GM18867 (cell line): ENCODE measurements around the gene DLGAP4.
A peak's percentile ranks its signal among the peaks of the same experiment; 100 is the strongest.
"Not testable (repeated sequence)": the region's sequence is repeated elsewhere in the genome, so short reads cannot be mapped to it uniquely, and the experiment has no call there.

ENCODE experiments used
- ATAC-seq: cut with Tn5 transposase; IDR thresholded peaks from one replicate; pipeline ENCODE4 v1.9.1; 2021; ENCODE audit warnings: mild to moderate bottlenecking, moderate library complexity; ENCODE audit not compliant: unreplicated experiment

Gene DLGAP4

GRCh38 chr20:36547186-36548005 is 241.3 kb downstream of the DLGAP4 start:
- no peak for ATAC-seq

DNA sequence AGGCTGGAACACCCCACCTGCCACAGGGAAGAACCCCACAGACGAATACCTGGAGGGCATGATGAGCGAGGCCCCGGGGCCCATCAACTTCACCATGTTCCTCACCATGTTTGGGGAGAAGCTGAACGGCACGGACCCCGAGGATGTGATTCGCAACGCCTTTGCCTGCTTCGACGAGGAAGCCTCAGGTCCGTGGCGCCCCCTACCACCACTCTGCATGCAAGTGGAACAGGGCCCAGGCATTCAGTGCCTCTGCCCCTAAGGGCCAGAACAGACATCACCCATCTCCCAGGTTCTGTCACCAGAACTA is 241.8 kb downstream of the DLGAP4 start:
- no peak for ATAC-seq

DNA sequence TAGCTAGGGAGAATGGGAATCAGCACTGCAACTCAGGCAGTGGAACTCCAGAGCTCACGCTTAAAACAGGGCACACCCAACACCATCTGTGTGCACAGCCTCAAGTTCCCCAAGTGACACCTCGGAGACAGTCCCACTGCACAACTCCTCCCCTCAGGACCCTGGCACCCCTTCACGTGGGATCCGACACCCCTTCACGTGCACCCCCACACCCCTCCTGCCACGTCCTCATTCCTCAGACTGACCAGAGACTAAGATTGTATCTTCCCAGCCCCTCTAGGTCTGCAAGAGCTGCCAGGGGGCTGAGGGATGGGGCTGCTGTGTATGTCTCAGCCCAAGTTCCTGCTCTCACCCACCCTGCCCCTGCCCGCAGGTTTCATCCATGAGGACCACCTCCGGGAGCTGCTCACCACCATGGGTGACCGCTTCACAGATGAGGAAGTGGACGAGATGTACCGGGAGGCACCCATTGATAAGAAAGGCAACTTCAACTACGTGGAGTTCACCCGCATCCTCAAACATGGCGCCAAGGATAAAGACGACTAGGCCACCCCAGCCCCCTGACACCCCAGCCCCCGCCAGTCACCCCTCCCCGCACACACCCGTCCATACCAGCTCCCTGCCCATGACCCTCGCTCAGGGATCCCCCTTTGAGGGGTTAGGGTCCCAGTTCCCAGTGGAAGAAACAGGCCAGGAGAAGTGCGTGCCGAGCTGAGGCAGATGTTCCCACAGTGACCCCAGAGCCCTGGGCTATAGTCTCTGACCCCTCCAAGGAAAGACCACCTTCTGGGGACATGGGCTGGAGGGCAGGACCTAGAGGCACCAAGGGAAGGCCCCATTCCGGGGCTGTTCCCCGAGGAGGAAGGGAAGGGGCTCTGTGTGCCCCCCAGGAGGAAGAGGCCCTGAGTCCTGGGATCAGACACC is 242.8 kb downstream of the DLGAP4 start:
- no peak for ATAC-seq

DNA sequence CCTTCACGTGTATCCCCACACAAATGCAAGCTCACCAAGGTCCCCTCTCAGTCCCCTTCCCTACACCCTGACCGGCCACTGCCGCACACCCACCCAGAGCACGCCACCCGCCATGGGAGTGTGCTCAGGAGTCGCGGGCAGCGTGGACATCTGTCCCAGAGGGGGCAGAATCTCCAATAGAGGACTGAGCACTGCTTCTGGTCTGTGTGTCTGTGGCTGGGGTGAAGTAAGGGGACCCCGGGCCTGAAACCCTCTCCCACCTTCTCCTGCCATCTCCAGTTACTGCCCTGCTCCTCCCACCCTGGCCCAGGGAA is 243.4 kb downstream of the DLGAP4 start:
- ATAC-seq, result no peak

DNA sequence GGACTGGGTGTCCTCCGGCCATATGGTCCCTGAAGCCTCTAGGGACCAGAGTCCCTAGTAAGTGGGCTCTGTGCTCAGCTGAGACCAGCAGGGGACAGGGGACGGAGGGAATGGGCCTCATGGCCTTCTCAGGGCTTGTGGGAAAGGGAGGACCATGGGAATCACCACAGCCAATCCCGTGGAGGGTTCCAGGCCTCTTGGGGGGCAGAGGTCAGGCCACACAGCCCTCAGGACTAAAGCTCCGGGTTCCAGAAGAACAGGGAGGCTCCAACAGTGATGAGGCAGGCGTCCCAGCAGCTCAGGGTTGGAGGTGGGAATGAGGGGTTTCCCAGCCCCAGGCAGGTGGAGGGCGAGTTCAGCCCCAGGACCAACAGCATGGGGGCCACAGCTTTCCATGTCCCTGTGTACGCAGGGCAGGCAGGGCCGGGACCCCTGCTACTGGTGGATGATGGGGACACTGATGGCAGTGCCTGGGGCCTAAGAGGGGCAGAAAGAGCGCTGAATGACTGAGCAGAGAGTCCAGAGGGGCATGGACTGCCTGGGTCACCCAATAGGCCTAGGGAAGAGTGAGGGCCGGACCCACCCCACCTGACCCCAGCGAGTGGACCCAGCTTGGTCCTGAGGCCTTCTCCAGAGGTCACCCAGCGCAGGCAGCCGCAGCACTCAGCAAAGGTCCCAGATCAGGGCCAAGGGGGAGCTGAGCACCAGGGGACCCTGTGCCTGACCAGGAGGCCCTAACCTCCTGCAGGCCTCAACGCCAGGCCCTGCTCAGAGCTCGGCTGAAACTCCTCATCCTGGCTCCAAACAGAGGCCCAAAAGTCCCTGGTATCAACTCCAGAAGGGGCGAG is 244.0 kb downstream of the DLGAP4 start:
- ATAC-seq, result no peak

DNA sequence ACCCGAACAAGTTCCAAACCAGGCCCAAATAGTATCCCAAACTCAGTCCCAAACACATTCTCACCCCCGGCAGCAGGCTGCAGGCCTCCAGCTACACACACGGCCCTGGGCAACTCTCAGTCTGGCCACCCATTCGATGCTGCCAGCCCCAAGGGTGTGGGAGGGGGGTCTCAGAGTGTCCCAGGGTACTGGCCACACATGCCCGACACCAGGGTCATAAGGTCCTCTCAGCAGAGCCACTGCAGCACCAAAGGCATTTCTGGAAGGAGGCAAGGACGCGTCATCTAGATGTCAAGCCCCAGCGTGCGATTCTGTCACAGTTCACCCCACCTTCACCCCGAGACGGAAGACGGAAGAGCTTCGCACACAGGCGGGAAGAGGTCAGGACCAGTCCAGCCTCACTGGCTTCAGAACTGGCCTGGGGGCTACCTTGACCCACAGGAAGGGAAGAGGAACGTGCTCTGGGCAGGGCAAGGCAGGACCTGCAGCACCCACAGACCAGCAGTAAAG is 244.7 kb downstream of the DLGAP4 start:
- no peak for ATAC-seq

DNA sequence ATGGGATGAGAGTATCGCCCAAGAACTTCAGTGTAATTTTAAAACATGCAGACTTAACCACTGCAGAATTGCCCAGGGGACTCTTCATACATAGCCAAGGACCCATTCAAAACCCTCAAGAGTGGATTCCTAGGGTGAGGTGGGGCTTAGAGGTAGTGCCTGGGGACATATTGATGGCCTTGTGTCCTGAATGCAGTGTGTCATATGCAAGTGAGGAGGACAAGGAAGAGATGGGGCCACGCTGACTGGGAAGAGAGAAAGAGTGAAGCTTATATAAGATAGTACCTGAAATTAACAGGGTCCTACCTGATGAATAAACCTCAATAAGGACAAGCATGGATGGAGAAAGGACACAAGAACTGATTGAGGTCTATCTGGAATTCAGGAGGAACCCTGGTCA is 249.1 kb downstream of the DLGAP4 start:
- no peak for ATAC-seq

DNA sequence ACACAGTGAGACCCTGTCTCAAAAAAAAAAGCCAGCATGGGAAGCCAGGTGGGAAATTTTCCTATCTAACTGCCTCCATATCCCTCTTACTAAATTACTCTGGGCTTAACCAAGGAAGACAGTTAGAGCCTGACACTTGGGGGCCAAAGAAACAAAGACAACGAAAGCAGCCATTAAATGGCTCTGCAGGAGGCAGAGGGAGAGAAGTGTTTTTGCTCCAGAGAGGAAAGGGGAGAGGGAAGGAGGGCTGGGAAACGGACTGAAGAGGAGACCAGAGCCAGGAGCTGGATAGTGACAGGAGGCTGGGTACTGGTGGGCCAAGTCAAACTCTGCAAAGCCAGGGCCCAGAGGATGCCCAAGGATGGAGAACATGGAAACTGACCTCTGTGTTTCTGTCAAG is 256.6 kb downstream of the DLGAP4 start:
- ATAC-seq, result no peak

- ATAC-seq, result no peak
Measured at GRCh38 chr20:36563374-36563773, 257.2 kb downstream of the DLGAP4 start.

- not testable (repeated sequence) for ATAC-seq
Measured at GRCh38 chr20:36564078-36564725, 258.1 kb downstream of the DLGAP4 start.

DNA sequence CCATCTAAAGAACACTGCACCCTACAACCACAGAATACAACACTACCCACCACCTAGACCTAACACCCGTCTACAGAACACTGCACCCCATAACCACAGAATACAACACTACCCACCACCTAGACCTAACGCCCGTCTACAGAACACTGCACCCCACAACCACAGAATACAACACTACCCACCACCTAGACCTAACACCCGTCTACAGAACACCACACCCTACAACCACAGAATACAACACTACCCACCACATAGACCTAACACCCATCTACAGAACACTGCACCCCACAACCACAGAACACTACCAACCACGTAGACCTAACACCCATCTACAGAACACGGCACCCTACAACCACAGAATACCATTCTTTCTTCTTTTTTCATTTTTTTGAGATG is 258.6 kb downstream of the DLGAP4 start:
- ATAC-seq, result not testable (repeated sequence)

GRCh38 chr20:36565520-36565919 is 259.4 kb downstream of the DLGAP4 start:
- no peak for ATAC-seq

- no peak for ATAC-seq
Measured at GRCh38 chr20:36569847-36570429, 263.8 kb downstream of the DLGAP4 start.

DNA sequence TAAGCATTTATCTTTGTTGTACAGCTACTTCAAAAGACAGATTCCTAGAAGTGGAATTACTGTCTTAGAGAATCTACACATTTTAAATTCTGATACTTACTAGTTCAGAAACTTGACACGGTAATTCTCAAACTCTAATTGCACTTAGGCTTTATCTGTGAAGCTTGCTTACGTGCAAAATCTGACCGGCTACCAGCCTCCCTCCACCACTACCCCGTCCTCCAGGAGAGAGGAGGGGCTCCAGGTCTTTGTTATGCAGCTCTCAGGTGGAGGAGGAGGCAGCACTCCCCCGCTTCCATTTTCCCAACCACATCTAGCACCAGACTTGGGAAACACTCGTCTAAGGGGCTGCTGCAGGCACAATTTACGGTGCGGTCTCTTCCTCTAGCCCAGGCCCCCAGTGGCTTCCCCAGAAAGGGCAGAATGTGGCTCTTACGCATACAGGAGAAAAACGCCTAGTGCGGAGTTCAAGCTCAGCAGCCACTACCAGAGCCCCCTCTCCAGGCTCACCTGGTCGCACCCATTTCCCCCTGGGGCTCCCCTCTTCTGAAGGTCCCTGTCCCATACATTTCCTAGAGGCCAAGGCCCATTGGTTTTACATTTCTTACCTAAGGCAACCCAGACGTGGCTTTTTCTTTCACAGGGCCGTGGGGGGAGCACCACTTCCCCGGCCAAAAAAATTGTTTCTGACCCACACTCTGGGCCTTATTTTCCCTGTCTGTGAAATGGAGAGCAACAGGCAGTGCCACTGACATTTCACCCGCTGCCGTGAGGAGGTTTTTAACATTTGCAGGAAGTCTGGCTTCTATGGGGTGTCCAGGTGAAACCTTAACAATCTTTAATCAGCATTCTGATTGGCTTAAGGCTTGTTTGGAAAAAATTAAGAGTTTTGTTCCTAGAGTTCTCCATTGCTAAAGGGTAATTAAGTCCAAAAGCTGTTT is 265.7 kb downstream of the DLGAP4 start:
- no peak for ATAC-seq

DNA sequence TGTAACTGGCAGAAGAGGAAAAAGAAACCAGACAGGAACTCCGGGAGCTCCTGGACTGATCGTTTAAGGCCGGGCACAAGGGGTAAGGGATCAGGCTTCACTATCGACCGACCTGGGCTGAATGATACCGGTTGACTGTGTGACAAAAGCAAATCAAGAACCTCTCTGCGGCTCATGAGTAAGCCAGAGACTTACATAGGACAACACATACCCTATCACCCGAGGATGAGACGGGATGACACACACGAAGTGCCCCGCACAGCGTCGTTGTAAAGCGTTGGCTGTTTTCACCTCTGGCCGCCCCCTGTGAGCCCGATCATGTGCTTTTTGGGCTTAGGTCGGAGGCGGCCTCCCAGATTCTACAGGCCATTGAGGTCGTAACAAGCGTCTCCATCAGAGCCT is 266.6 kb downstream of the DLGAP4 start:
- peak; percentile 17 for ATAC-seq

DNA sequence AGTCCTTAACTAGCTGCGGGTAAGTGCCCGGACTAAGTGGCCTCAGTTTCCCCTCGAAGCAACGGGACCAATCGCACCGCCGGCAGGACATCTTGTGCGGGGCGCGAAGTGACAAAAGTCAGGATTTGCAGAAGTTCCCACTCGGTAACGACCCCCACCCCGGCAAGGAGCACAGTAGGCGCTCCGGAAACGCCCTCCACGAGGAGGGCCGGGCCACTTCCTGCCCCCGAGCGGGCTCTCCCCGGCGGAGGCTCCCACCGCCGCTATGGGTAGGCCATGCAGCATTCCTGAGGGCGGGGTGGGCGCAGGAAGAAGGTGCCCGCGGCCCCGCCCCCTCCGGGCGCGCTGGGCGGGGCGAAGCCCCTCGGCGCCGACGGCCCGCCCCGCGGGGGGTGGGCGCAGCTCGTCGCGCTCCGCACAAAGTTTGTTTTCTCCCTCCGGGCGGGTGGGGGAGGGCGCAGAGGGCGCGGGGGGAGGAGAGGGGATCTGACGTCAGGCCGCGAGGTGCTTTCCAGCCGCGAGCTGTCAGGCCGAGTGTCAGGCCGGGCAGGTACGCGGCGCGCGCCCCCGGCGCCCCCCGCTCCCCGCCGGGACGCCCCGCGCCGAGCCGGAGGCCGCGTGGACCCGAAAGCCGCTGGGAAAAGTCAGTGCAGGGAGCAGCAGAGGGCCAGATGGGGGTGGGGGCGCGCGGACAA is 267.1 kb downstream of the DLGAP4 start, which contains the start of gene TGIF2:
TGIF2 (plus strand) TSS at position 495 of the 695 bp plus-strand sequence. CDS start 5,178 bp downstream, outside the sequence.
- ATAC-seq, result peak; percentile 75

- no peak for ATAC-seq
Measured at GRCh38 chr20:36573798-36574365, 267.7 kb downstream of the DLGAP4 start.
